MM.1S (cell line): ENCODE results near the gene SURF2.

Source experiments
- EZH2 ChIP-seq: fragments of 300-600 bp; sonication (generic); optimal IDR thresholded peaks from 2 replicates; pipeline ENCODE3; 2017; ENCODE audit warnings: low read depth, mild to moderate bottlenecking, antibody characterized with exemption, low read length, mixed read lengths
- EZH2phosphoT487 ChIP-seq: fragments of 300-600 bp; sonication (generic); IDR thresholded peaks from 2 replicates; pipeline ENCODE4 v1.6.1; 2018; ENCODE audit warnings: antibody characterized with exemption, low read length
- TF ChIP-seq, protein P1 (sequence below): fragments of 300-600 bp; sonication (generic); IDR thresholded peaks from 2 replicates; pipeline ENCODE4 v1.5.1; 2016; ENCODE audit warnings: antibody characterized with exemption, low read length, mixed read lengths

DNA sequence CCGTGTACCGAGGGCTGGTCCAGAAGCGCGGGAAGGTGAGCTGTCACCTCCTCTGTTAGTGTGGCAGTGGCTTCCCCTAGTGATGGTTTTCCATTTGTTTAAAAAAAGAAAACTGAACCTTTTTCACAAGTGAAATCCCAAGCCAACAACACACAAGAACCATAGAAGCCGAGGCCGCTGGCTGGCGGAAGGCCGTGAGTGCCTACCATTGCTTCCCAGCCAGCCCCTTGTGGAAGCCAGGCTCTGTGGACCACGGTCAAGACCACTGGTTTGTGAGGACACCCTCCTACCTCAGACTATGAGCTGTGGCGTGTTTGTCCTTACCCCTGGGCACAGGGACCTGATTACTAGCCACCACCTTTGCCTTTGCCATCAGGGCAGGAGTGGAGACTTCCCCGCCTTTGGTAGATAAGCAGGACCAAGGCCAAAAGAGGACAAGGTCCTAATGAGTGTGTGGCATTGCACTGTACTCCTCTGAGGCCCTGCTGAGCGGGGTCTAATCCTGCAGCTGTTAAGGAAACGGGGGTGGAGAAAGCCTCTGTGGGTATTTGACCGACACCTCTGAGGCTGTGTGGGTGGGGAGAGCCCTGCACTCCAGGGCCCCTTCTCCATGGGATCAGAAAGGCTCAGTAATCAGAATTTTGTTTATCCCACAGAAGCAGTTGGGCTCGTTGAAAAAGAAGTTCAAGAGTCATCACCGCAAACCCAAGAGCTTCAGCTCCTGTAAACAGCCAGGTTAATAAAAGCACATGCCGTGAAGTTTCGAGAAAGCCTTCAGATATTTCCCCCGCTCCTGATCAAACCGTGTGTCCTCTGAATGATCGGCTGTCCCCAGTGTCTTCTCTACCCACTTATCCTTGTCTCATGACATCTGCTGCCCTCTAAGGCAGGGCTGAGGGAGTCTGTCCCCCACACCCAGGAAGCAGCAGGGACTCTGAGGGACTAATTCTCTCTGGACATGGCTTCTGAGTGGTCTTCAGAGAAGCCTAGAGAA is 4.3 kb downstream of the SURF2 start:
- TF ChIP-seq, protein P1, sequence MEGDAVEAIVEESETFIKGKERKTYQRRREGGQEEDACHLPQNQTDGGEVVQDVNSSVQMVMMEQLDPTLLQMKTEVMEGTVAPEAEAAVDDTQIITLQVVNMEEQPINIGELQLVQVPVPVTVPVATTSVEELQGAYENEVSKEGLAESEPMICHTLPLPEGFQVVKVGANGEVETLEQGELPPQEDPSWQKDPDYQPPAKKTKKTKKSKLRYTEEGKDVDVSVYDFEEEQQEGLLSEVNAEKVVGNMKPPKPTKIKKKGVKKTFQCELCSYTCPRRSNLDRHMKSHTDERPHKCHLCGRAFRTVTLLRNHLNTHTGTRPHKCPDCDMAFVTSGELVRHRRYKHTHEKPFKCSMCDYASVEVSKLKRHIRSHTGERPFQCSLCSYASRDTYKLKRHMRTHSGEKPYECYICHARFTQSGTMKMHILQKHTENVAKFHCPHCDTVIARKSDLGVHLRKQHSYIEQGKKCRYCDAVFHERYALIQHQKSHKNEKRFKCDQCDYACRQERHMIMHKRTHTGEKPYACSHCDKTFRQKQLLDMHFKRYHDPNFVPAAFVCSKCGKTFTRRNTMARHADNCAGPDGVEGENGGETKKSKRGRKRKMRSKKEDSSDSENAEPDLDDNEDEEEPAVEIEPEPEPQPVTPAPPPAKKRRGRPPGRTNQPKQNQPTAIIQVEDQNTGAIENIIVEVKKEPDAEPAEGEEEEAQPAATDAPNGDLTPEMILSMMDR, result no peak
- TF ChIP-seq EZH2phosphoT487, result no peak
- no peak for TF ChIP-seq EZH2
